DMS79 treated with DMSO at 0.1 percent for 48 hours (cell line): ENCODE data around the gene TRIP6.

Experiments
- DNase-seq: peaks from one replicate; lab custom pipeline; 2025; lab: John Stamatoyannopoulos, UW

TRIP6 gene

GRCh38 chr7:100874577-100875355 is 7.6 kb downstream of the TRIP6 start, which contains the start of gene SRRT:
Gene SRRT (plus strand): TSS chr7:100875103. CDS start chr7:100875591, 488 bp downstream.
- DNase-seq = peak; percentile 97

GRCh38 chr7:100875356-100875751 is 8.2 kb downstream of the TRIP6 start:
- no peak for DNase-seq

- no peak for DNase-seq
These were observed 10.8 kb downstream of the TRIP6 start for GRCh38 chr7:100878013-100878412.

GRCh38 chr7:100878685-100879084 is 11.5 kb downstream of the TRIP6 start:
- DNase-seq = no peak

- DNase-seq = no peak
These were observed 12.6 kb downstream of the TRIP6 start for GRCh38 chr7:100879685-100880261.

- no peak for DNase-seq
These were observed 13.5 kb downstream of the TRIP6 start for GRCh38 chr7:100880645-100881044.

GRCh38 chr7:100881136-100881535 is 13.9 kb downstream of the TRIP6 start:
- DNase-seq = no peak

- no peak for DNase-seq
These were observed 15.0 kb downstream of the TRIP6 start for GRCh38 chr7:100882201-100882600.

GRCh38 chr7:100882785-100883526 is 15.8 kb downstream of the TRIP6 start:
- no peak for DNase-seq

GRCh38 chr7:100884736-100885439 is 17.7 kb downstream of the TRIP6 start:
- DNase-seq = no peak

GRCh38 chr7:100885440-100886141 is 18.4 kb downstream of the TRIP6 start:
- no peak for DNase-seq

GRCh38 chr7:100886142-100886935 is 19.2 kb downstream of the TRIP6 start:
- DNase-seq = no peak

GRCh38 chr7:100886936-100887515 is 19.8 kb downstream of the TRIP6 start:
- DNase-seq = no peak

GRCh38 chr7:100887516-100888290 is 20.5 kb downstream of the TRIP6 start:
- no peak for DNase-seq

- DNase-seq = no peak
These were observed 21.3 kb downstream of the TRIP6 start for GRCh38 chr7:100888291-100888987.

GRCh38 chr7:100888988-100889750 is 22.0 kb downstream of the TRIP6 start, which contains the start of gene UFSP1:
Gene UFSP1 (minus strand): TSS chr7:100889715. CDS start chr7:100889271, 444 bp downstream.
- peak; percentile 46 for DNase-seq

- DNase-seq = no peak
These were observed 23.7 kb downstream of the TRIP6 start for GRCh38 chr7:100890653-100891567.
